Measurements from ENCODE around the gene ATL2. TPM values are rescaled to one million over a fixed set of nuclear protein-coding genes. Genes with fewer than 3 reads are reported as not detected.

ATL2 gene
- total RNA-seq, 2 experiments from 2014 or later, result 52.8 to 54.5 TPM

DNA sequence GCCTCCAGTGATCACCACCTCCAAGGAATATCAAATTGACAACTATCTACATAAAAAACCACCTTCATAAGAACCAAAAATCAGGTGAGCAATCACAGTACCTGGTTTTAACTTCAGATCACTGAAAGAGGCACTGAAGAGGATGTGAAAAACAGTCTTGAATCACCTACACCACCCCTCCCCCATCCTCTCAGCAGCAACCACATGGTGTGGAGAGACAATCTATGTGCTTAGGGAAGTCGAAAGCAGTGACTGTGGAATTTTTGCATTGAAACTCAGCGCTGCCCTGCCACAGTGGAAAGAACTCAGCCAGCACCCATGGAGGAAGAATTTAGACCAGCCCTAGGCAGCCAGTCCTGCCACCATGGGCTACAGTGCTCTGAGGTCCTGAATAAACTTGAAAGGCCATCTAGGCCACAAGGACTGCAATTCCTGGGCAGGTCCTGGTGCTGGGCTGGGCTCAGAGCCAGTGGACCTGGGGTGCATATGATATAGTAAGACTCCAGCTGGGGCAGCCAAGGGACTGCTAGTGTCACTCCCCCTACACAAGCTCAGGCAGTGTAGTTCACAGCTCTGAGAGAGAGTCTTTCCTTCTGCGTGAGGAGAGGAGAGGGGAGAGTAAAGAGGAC is 75.6 kb downstream of the ATL2 start:
- peaks cover 61% of the 10 kb centered on the region for H3K36me3 Mint-ChIP-seq (ENCODE audit: low read depth)
- H3K9me3 Mint-ChIP-seq, result no peaks in the 10 kb centered on the region
- no peak for TF ChIP-seq CTCF (IDR thresholded peaks at IDR 0.05)
- CTCF ChIA-PET, result interaction anchor here (1.4 kb wide), 1 partner anchor 15 kb away, joined by 5 read pairs; no protein-coding TSS in a partner anchor
- DNase-seq, result peak; percentile 37
- H3K4me1 Mint-ChIP-seq (ENCODE audit: low read depth), result peaks cover 38% of the 10 kb centered on the region
- no peaks in the 10 kb centered on the region for H3K27me3 Mint-ChIP-seq
- POLR2A ChIA-PET, result interaction anchor here (0.7 kb wide), 1 partner anchor 1374 kb away, joined by 4 read pairs; no protein-coding TSS in a partner anchor
- intact Hi-C loops (cut with micrococcal nuclease), result no loop called here
- peak overlapping the region; percentile 62 for H3K27ac Mint-ChIP-seq
- ATAC-seq, result peak; percentile 73
- H3K4me3 Mint-ChIP-seq, result no peak overlapping the region

DNA sequence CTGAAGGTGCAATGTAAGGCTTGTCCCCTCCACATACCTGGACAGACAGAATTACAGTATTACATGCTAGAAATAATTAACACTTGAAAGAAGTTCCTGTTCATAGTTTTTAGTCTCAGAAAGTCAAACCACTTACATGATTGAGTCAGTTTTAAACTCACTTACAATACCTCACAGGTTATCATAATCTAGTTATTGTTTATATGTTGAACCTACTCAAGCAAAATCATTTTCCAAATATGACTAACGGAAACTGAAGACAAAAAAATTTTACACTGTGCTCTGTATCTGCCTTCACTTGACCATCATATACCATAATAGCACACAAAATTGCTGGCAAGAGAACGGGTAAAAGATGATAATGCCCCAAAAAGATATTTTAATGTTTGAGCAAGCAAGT is 78.5 kb downstream of the ATL2 start:
- Mint-ChIP-seq H3K36me3 (ENCODE audit: low read depth) (peaks cover 44% of the 10 kb centered on the region), H3K9me3 (no peaks in the 10 kb centered on the region), H3K4me1 (ENCODE audit: low read depth) (peaks cover 21% of the 10 kb centered on the region), H3K27ac (no peak overlapping the region), H3K27me3 (no peaks in the 10 kb centered on the region), H3K4me3 (no peak overlapping the region)
- no peak for TF ChIP-seq CTCF (IDR thresholded peaks at IDR 0.05)
- CTCF ChIA-PET, result interaction anchor here (1.0 kb wide), 1 partner anchor 210 kb away, joined by 4 read pairs; no protein-coding TSS in a partner anchor
- ATAC-seq, result no peak
- no peak for DNase-seq
- POLR2A ChIA-PET, result no interaction called here
- intact Hi-C loops (cut with micrococcal nuclease), result no loop called here

DNA sequence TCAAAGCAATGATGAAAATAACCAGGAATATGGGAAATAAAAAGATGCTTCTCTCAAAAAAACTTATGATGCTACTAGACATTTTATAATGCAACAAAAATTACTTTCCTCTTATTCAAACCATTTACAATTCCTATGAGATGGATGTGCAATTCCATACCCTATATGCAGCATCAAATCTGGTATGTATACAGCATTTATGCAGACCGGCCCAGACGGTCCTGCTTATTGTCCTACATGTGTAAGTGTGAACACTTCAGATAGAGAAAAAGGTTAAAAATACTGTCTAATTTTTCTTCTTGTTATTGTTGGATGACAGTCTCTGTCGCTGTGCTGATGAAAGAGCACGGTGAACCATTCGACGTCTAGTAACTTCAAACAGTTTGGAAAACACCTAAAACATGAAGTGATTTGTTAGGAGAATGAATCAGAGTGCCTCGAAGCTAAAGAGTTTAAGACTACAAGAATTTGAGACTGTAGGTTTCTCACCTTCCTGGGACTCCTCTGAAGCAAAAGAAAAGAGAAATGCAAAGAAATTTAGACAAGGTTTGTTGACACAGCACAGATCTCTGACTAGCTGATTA is 80.8 kb downstream of the ATL2 start:
- H3K9me3 Mint-ChIP-seq, result no peaks in the 10 kb centered on the region
- H3K27me3 Mint-ChIP-seq, result no peaks in the 10 kb centered on the region
- ChIA-PET CTCF (no interaction called here), POLR2A (no interaction called here)
- intact Hi-C loops (cut with micrococcal nuclease), result no loop called here
- DNase-seq (no peak), ATAC-seq (no peak)
- TF ChIP-seq CTCF (IDR thresholded peaks at IDR 0.05), result no peak
- peaks cover 33% of the 10 kb centered on the region for H3K36me3 Mint-ChIP-seq (ENCODE audit: low read depth)
- no peak overlapping the region for H3K27ac Mint-ChIP-seq
- H3K4me3 Mint-ChIP-seq, result no peak overlapping the region
- H3K4me1 Mint-ChIP-seq (ENCODE audit: low read depth), result peaks cover 3% of the 10 kb centered on the region

GRCh38 chr2:38294597-38294996 is 82.5 kb downstream of the ATL2 start:
- Mint-ChIP-seq H3K27me3 (no peaks in the 10 kb centered on the region), H3K27ac (no peak overlapping the region), H3K4me1 (ENCODE audit: low read depth) (no peaks in the 10 kb centered on the region), H3K36me3 (ENCODE audit: low read depth) (peaks cover 25% of the 10 kb centered on the region), H3K4me3 (no peak overlapping the region), H3K9me3 (no peaks in the 10 kb centered on the region)
- TF ChIP-seq CTCF (IDR thresholded peaks at IDR 0.05), result no peak
- DNase-seq (no peak), ATAC-seq (no peak)
- POLR2A ChIA-PET, result interaction anchor here (0.8 kb wide), 1 partner anchor 189 kb away, joined by 3 read pairs; no protein-coding TSS in a partner anchor
- CTCF ChIA-PET, result interaction anchor here (1.5 kb wide), 1 partner anchor 14 kb away, joined by 3 read pairs; no protein-coding TSS in a partner anchor
- intact Hi-C loops (cut with micrococcal nuclease), result no loop called here

DNA sequence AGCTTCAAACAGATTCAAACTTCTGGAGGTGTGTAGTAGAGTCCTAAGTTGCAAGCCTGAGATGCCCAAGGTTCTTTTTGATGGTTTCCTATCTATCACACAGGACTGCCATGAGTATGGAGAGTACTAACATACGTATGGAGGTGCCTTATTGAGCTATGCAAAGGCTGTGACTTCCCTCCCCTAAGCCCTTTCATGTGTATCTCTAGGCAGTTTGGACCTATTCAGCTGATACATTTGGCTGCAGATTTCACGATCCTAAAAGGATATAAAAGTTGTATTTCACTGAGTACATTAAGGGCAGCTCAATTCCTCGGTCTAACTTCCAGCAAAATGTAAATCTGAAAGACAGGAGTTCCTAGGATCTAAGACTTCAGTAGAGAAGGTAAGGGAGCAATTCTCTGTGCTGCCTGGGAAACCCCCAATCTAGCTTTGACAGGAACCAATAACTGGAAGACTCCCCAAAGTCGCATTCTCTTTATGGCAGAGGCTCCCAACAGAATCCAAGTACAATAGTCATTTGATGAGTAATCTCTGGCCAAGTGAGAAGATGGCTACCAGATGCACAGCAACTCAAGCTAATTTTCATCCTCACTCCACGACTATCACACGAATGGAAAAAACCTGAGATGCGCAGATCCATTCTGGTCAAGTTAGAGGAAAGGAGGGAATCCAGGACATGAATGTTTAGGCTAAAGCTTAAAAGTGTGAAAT is 83.8 kb downstream of the ATL2 start:
- DNase-seq (no peak), ATAC-seq (no peak)
- H3K36me3 Mint-ChIP-seq (ENCODE audit: low read depth), result peaks cover 17% of the 10 kb centered on the region
- no peaks in the 10 kb centered on the region for H3K9me3 Mint-ChIP-seq
- ChIA-PET POLR2A (no interaction called here), CTCF (interaction anchor here (1.6 kb wide), 1 partner anchor 215 kb away, joined by 10 read pairs; no protein-coding TSS in a partner anchor)
- no peak overlapping the region for H3K4me3 Mint-ChIP-seq
- no peak for TF ChIP-seq CTCF (IDR thresholded peaks at IDR 0.05)
- no peak overlapping the region for H3K27ac Mint-ChIP-seq
- intact Hi-C loops (cut with micrococcal nuclease), result no loop called here
- H3K4me1 Mint-ChIP-seq (ENCODE audit: low read depth), result no peaks in the 10 kb centered on the region
- H3K27me3 Mint-ChIP-seq, result peaks cover 3% of the 10 kb centered on the region
